CD4-positive, alpha-beta memory T cell (primary cell): ENCODE measurements around the gene NDUFAF5. TPM values are rescaled to one million over a fixed set of nuclear protein-coding genes. Genes with fewer than 3 reads are reported as not detected.

Experiments
- CTCF ChIA-PET: fragments of 350-600 bp; sonication (Branson Sonifier 250); formaldehyde crosslinking; loops from one replicate; lab custom pipeline; 2021; ENCODE audit warnings: inconsistent platforms; ENCODE audit not compliant: partially characterized antibody; lab: Charles Lee
- POLR2A ChIA-PET: fragments of 350-600 bp; sonication (Branson Sonifier 250); formaldehyde crosslinking; loops from one replicate; lab custom pipeline; 2021; ENCODE audit not compliant: partially characterized antibody; lab: Charles Lee
- DNase-seq, 5 donors: peaks; one replicate each; pipeline versions ENCODE4 v3.0.0 to v3.0.0-alpha.2; 2020 to 2022; ENCODE audit warnings: mixed read lengths in 1 of 5
- H3K27ac ChIP-seq: one replicate; pipeline ENCODE4 v1.7.0; 2013; ENCODE audit warnings: low read depth, low read length
- H3K27me3 ChIP-seq: 2 replicates; pipeline ENCODE4 v1.7.0; 2013; ENCODE audit warnings: mild to moderate bottlenecking, low read length, moderate library complexity; ENCODE audit not compliant: insufficient read depth
- H3K36me3 ChIP-seq: 2 replicates; pipeline ENCODE4 v1.7.0; 2013; ENCODE audit warnings: mild to moderate bottlenecking, low read length, moderate library complexity; ENCODE audit not compliant: insufficient read depth
- H3K4me1 ChIP-seq: 2 replicates; pipeline ENCODE4 v1.7.0; 2013; ENCODE audit warnings: mild to moderate bottlenecking, low read length, moderate library complexity; ENCODE audit not compliant: insufficient read depth
- H3K4me3 ChIP-seq, 2 donors: one replicate each; pipeline ENCODE4 v1.7.0; 2013; ENCODE audit warnings: low read length in 2 of 2, mild to moderate bottlenecking in 1 of 2
- H3K9me3 ChIP-seq, 2 donors: one replicate each; pipeline ENCODE4 v1.7.0; 2013; ENCODE audit warnings: low read length in 2 of 2, control low read depth in 1 of 2; ENCODE audit not compliant: control insufficient read depth in 1 of 2
- H3K27ac Mint-ChIP-seq, 7 donors: one replicate each; pipeline ENCODE4 v1.8.0; 2020 to 2021; ENCODE audit warnings: mixed read lengths in 7 of 7, mild to moderate bottlenecking in 6 of 7, inconsistent platforms in 3 of 7, moderate library complexity in 3 of 7
- H3K27me3 Mint-ChIP-seq, 2 donors: one replicate each; pipeline ENCODE4 v1.8.0; 2020 to 2021; ENCODE audit warnings: mixed read lengths in 2 of 2
- H3K36me3 Mint-ChIP-seq, 2 donors: one replicate each; pipeline ENCODE4 v1.8.0; 2020 to 2021; ENCODE audit warnings: mixed read lengths in 2 of 2, inconsistent platforms in 1 of 2, mild to moderate bottlenecking in 1 of 2
- H3K4me1 Mint-ChIP-seq, 4 donors: one replicate each; pipeline ENCODE4 v1.8.0; 2020 to 2021; ENCODE audit warnings: mixed read lengths in 4 of 4, mild to moderate bottlenecking in 1 of 4
- H3K4me3 Mint-ChIP-seq, 8 donors: one replicate each; pipeline ENCODE4 v1.8.0; 2020 to 2021; ENCODE audit warnings: mixed read lengths in 8 of 8, mild to moderate bottlenecking in 7 of 8, moderate library complexity in 6 of 8, inconsistent platforms in 3 of 8
- H3K9me3 Mint-ChIP-seq, 8 donors: one replicate each; pipeline ENCODE4 v1.8.0; 2020 to 2021; ENCODE audit warnings: mixed read lengths in 8 of 8, mild to moderate bottlenecking in 5 of 8, inconsistent platforms in 3 of 8, moderate library complexity in 1 of 8
- intact Hi-C: fragments of 100-400 bp; cut with micrococcal nuclease; formaldehyde crosslinking; loops from one replicate; pipeline ENCODE4 v1.15.1; 2023
- polyA plus RNA-seq, 2 donors: library from polyadenylated mRNA; unstranded; fragments of 300-500 nt; fragmentation: Illumina TruSeq; gene quantifications; one replicate each; pipeline ENCODE4 v1.2.3, GENCODE V29; 2021
- total RNA-seq, 2 experiments: library from RNA; stranded (reverse); gene quantifications; one replicate each; pipeline ENCODE4 v1.2.3, GENCODE V29; 2021

NDUFAF5 gene
- total and polyA plus RNA-seq, 4 experiments from 2014 or later = 4.0 to 26.8 (median 16.6) TPM

- intact Hi-C loops = no loop called here
- no peaks in the 10 kb centered on the region for H3K36me3 Mint-ChIP-seq
These were observed 71.5 kb downstream of the NDUFAF5 start for GRCh38 chr20:13856354-13856753.

GRCh38 chr20:13857304-13857703, 72.5 kb downstream of the NDUFAF5 start:
- H3K9me3 Mint-ChIP-seq = peaks cover 0 to 3% (median 0%) of the 10 kb centered on the region in 8 donors
- no peak overlapping the region for H3K4me3 Mint-ChIP-seq
- H3K4me3 ChIP-seq = no peak overlapping the region
- no peaks in the 10 kb centered on the region for H3K4me1 Mint-ChIP-seq
- no peaks in the 10 kb centered on the region for H3K36me3 Mint-ChIP-seq
- intact Hi-C loops = no loop called here
- H3K36me3 ChIP-seq = no peaks in the 10 kb centered on the region
- H3K27me3 ChIP-seq = no peaks in the 10 kb centered on the region
- no peak for DNase-seq
- no peaks in the 10 kb centered on the region for H3K9me3 ChIP-seq
- POLR2A ChIA-PET = no interaction called here
- H3K27me3 Mint-ChIP-seq = peaks cover 1 to 11% of the 10 kb centered on the region in 2 donors
- no peaks in the 10 kb centered on the region for H3K4me1 ChIP-seq
- H3K27ac ChIP-seq = no peak overlapping the region
- CTCF ChIA-PET = no interaction called here
- no peak overlapping the region for H3K27ac Mint-ChIP-seq

More at GRCh38 chr20:13856354-13856753, 71.5 kb downstream of the NDUFAF5 start:
- no peak overlapping the region for H3K4me3 ChIP-seq
- H3K27ac ChIP-seq = no peak overlapping the region
- POLR2A ChIA-PET = no interaction called here
- Mint-ChIP-seq H3K4me3 (no peak overlapping the region), H3K9me3 (peaks cover 0 to 3% (median 0%) of the 10 kb centered on the region in 8 donors), H3K27me3 (peaks cover 1 to 10% of the 10 kb centered on the region in 2 donors), H3K4me1 (no peaks in the 10 kb centered on the region), H3K27ac (no peak overlapping the region)
- CTCF ChIA-PET = no interaction called here
- H3K4me1 ChIP-seq = no peaks in the 10 kb centered on the region
- H3K9me3 ChIP-seq = no peaks in the 10 kb centered on the region
- DNase-seq = no peak
- no peaks in the 10 kb centered on the region for H3K36me3 ChIP-seq
- no peaks in the 10 kb centered on the region for H3K27me3 ChIP-seq

GRCh38 chr20:13857961-13858360, 73.1 kb downstream of the NDUFAF5 start:
- intact Hi-C loops = no loop called here
- Histone ChIP-seq H3K36me3 (no peaks in the 10 kb centered on the region), H3K4me3 (no peak overlapping the region), H3K9me3 (no peaks in the 10 kb centered on the region), H3K27ac (no peak overlapping the region), H3K4me1 (no peaks in the 10 kb centered on the region), H3K27me3 (no peaks in the 10 kb centered on the region)
- Mint-ChIP-seq H3K9me3 (peaks cover 0 to 3% (median 0%) of the 10 kb centered on the region in 8 donors), H3K27me3 (peaks cover 1 to 10% of the 10 kb centered on the region in 2 donors), H3K4me1 (no peaks in the 10 kb centered on the region), H3K4me3 (no peak overlapping the region), H3K27ac (no peak overlapping the region), H3K36me3 (no peaks in the 10 kb centered on the region)
- ChIA-PET POLR2A (no interaction called here), CTCF (no interaction called here)
- DNase-seq = no peak

GRCh38 chr20:13858439-13858838, 73.6 kb downstream of the NDUFAF5 start:
- POLR2A ChIA-PET = no interaction called here
- peaks cover 1 to 10% of the 10 kb centered on the region in 2 donors for H3K27me3 Mint-ChIP-seq
- CTCF ChIA-PET = no interaction called here
- Histone ChIP-seq H3K36me3 (no peaks in the 10 kb centered on the region), H3K4me1 (no peaks in the 10 kb centered on the region), H3K27me3 (no peaks in the 10 kb centered on the region), H3K9me3 (no peaks in the 10 kb centered on the region), H3K27ac (no peak overlapping the region), H3K4me3 (no peak overlapping the region)
- H3K36me3 Mint-ChIP-seq = no peaks in the 10 kb centered on the region
- no peak overlapping the region for H3K4me3 Mint-ChIP-seq
- DNase-seq = no peak
- intact Hi-C loops = no loop called here
- no peak overlapping the region for H3K27ac Mint-ChIP-seq
- no peaks in the 10 kb centered on the region for H3K4me1 Mint-ChIP-seq
- peaks cover 0 to 3% (median 0%) of the 10 kb centered on the region in 8 donors for H3K9me3 Mint-ChIP-seq

- Histone ChIP-seq H3K4me3 (no peak overlapping the region), H3K27ac (no peak overlapping the region), H3K4me1 (no peaks in the 10 kb centered on the region), H3K27me3 (no peaks in the 10 kb centered on the region), H3K9me3 (no peaks in the 10 kb centered on the region), H3K36me3 (no peaks in the 10 kb centered on the region)
- Mint-ChIP-seq H3K27me3 (peaks cover 1 to 10% of the 10 kb centered on the region in 2 donors), H3K4me3 (no peak overlapping the region), H3K27ac (no peak overlapping the region), H3K9me3 (peaks cover 0 to 3% (median 0%) of the 10 kb centered on the region in 8 donors), H3K4me1 (no peaks in the 10 kb centered on the region), H3K36me3 (no peaks in the 10 kb centered on the region)
- intact Hi-C loops = no loop called here
- DNase-seq = no peak
- ChIA-PET CTCF (no interaction called here), POLR2A (no interaction called here)
These were observed 74.0 kb downstream of the NDUFAF5 start for GRCh38 chr20:13858871-13859270.

- no peak overlapping the region for H3K27ac ChIP-seq
- H3K9me3 ChIP-seq = no peaks in the 10 kb centered on the region
- H3K4me1 ChIP-seq = no peaks in the 10 kb centered on the region
- H3K4me3 Mint-ChIP-seq = no peak overlapping the region
- H3K36me3 ChIP-seq = no peaks in the 10 kb centered on the region
- no peak overlapping the region for H3K4me3 ChIP-seq
- ChIA-PET POLR2A (no interaction called here), CTCF (no interaction called here)
- intact Hi-C loops = no loop called here
- H3K9me3 Mint-ChIP-seq = peaks cover 0 to 3% (median 0%) of the 10 kb centered on the region in 8 donors
- DNase-seq = no peak
- no peaks in the 10 kb centered on the region for H3K27me3 ChIP-seq
- H3K27ac Mint-ChIP-seq = no peak overlapping the region
- H3K4me1 Mint-ChIP-seq = no peaks in the 10 kb centered on the region
- peaks cover 3 to 5% of the 10 kb centered on the region in 2 donors for H3K27me3 Mint-ChIP-seq
- H3K36me3 Mint-ChIP-seq = no peaks in the 10 kb centered on the region
These were observed 77.4 kb downstream of the NDUFAF5 start for GRCh38 chr20:13862245-13862644.

- Histone ChIP-seq H3K27ac (no peak overlapping the region), H3K4me1 (no peaks in the 10 kb centered on the region), H3K36me3 (no peaks in the 10 kb centered on the region), H3K9me3 (no peaks in the 10 kb centered on the region), H3K4me3 (no peak overlapping the region), H3K27me3 (no peaks in the 10 kb centered on the region)
- Mint-ChIP-seq H3K27ac (no peak overlapping the region), H3K9me3 (peaks cover 0 to 3% (median 0%) of the 10 kb centered on the region in 8 donors), H3K4me3 (no peak overlapping the region), H3K27me3 (peaks cover 3 to 5% of the 10 kb centered on the region in 2 donors), H3K4me1 (no peaks in the 10 kb centered on the region), H3K36me3 (no peaks in the 10 kb centered on the region)
- no peak for DNase-seq
- intact Hi-C loops = no loop called here
- POLR2A ChIA-PET = no interaction called here
- CTCF ChIA-PET = no interaction called here
These were observed 78.4 kb downstream of the NDUFAF5 start for GRCh38 chr20:13863244-13863643.

GRCh38 chr20:13865156-13865555, 80.3 kb downstream of the NDUFAF5 start:
- intact Hi-C loops = no loop called here
- Mint-ChIP-seq H3K36me3 (no peaks in the 10 kb centered on the region), H3K4me3 (no peak overlapping the region), H3K9me3 (peaks cover 0 to 4% (median 0%) of the 10 kb centered on the region in 8 donors), H3K27me3 (peaks cover 1 to 5% of the 10 kb centered on the region in 2 donors), H3K4me1 (no peaks in the 10 kb centered on the region), H3K27ac (no peak overlapping the region)
- Histone ChIP-seq H3K4me1 (no peaks in the 10 kb centered on the region), H3K9me3 (no peaks in the 10 kb centered on the region), H3K27me3 (no peaks in the 10 kb centered on the region), H3K4me3 (no peak overlapping the region), H3K27ac (no peak overlapping the region), H3K36me3 (no peaks in the 10 kb centered on the region)
- no peak for DNase-seq
- ChIA-PET POLR2A (no interaction called here), CTCF (no interaction called here)
